OCI-LY7 (cell line): Measurements from ENCODE around the gene SERGEF.

Source experiments
- CTCF ChIP-seq: fragments of 200-600 bp; sonication (generic); conservative IDR thresholded peaks from 2 replicates; pipeline ENCODE4 v1.5.1; 2014; ENCODE audit warnings: mild to moderate bottlenecking, antibody characterized with exemption, low read length, moderate library complexity, mixed read lengths
- EZH2phosphoT487 ChIP-seq: fragments of 200-600 bp; sonication (generic); IDR thresholded peaks from 2 replicates; pipeline ENCODE4 v1.6.1; 2018; ENCODE audit warnings: low read depth, borderline replicate concordance, mild to moderate bottlenecking, mixed run types, antibody characterized with exemption, low read length, moderate library complexity, mixed read lengths

GRCh38 chr11:17927041-17927440 lies 85.8 kb downstream of the SERGEF start:
- no peak for TF ChIP-seq CTCF
- no peak for TF ChIP-seq EZH2phosphoT487
